H7 (cell line): ENCODE results near the gene KCTD13. TPM values are rescaled to one million over a fixed set of nuclear protein-coding genes. Genes with fewer than 3 reads are reported as not detected.

Experiments used
- DNase-seq: peaks from one replicate; pipeline ENCODE4 v3.0.0; 2012
- H3K27me3 ChIP-seq: 2 replicates; pipeline ENCODE4 v1.6.0; 2011; ENCODE audit warnings: mild to moderate bottlenecking, low read length; ENCODE audit not compliant: control insufficient read depth, insufficient read depth
- H3K36me3 ChIP-seq: replicated peaks from 2 replicates; pipeline ENCODE4 v1.5.1; 2011; ENCODE audit warnings: low read length; ENCODE audit not compliant: control insufficient read depth, insufficient read depth
- H3K4me3 ChIP-seq: 2 replicates; pipeline ENCODE4 v1.5.1; 2011; ENCODE audit warnings: low read depth, mild to moderate bottlenecking, control low read depth, low read length, moderate library complexity; ENCODE audit not compliant: insufficient read depth
- total RNA-seq: library from RNA; depleted of rRNA; stranded (reverse); fragments of >200 nt; shearing (Covaris generic); gene quantifications from 2 replicates; pipeline ENCODE4 v1.2.3, GENCODE V29; 2014

The KCTD13 gene
- total RNA-seq, 1 experiment from 2014 or later, result 8.3 TPM

- H3K4me3 ChIP-seq, result no peak overlapping the region
- DNase-seq, result no peak
- H3K27me3 ChIP-seq, result no peaks in the 10 kb centered on the region; the same call in 1 of the 2 replicates
- H3K36me3 ChIP-seq, result peaks cover 8% of the 10 kb centered on the region
These were observed 20.4 kb downstream of the KCTD13 start for GRCh38 chr16:29905668-29906067.

DNA sequence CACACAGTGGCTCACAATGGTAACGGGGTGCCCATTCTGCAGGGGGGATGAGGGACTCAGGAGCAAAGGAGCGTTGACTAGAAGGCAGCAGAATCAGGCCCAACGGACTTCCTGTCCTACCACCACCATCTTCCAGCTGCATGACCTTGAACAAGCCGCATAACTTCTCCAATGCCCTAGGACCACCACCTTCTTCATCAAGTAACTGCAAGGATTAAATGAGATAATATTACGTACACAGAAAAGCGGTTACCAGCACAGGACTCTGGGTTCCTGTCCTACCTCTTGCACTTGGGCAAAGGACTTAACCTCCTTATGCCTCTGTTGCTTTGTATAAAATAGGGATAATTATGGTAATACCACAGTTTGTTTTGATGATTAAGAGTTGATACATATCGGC, 21.1 kb downstream of the KCTD13 start:
- peaks cover 8% of the 10 kb centered on the region for H3K36me3 ChIP-seq
- no peaks in the 10 kb centered on the region; the same call in 1 of the 2 replicates for H3K27me3 ChIP-seq
- DNase-seq, result no peak
- no peak overlapping the region for H3K4me3 ChIP-seq

DNA sequence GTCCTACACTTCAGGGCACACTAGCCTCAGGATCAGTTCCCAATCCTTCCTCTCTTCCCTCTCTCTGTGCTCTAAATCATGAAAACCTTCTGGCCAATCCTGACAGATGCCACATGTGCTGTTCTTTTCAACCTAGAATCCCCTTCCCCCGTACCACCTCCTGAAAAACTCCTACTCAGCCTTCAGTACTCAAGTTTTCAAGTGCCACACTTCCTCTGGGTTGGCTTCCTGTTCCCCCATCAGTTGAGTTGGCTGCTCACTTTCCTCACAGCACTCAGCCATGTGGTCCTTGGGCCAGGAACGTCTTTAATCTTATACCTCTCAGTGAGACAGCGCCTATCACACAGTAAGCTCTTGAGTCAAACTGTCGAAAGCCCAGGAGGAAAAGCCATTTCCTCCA, 22.4 kb downstream of the KCTD13 start:
- H3K4me3 ChIP-seq, result no peak overlapping the region
- no peak for DNase-seq
- H3K27me3 ChIP-seq, result no peaks in the 10 kb centered on the region; the same call in 1 of the 2 replicates
- peaks cover 8% of the 10 kb centered on the region for H3K36me3 ChIP-seq

- Histone ChIP-seq H3K27me3 (no peaks in the 10 kb centered on the region; the same call in 1 of the 2 replicates), H3K4me3 (peak overlapping the region; percentile 80), H3K36me3 (peaks cover 8% of the 10 kb centered on the region)
- DNase-seq, result no peak
These were observed 24.4 kb downstream of the KCTD13 start for GRCh38 chr16:29901607-29901945.

DNA sequence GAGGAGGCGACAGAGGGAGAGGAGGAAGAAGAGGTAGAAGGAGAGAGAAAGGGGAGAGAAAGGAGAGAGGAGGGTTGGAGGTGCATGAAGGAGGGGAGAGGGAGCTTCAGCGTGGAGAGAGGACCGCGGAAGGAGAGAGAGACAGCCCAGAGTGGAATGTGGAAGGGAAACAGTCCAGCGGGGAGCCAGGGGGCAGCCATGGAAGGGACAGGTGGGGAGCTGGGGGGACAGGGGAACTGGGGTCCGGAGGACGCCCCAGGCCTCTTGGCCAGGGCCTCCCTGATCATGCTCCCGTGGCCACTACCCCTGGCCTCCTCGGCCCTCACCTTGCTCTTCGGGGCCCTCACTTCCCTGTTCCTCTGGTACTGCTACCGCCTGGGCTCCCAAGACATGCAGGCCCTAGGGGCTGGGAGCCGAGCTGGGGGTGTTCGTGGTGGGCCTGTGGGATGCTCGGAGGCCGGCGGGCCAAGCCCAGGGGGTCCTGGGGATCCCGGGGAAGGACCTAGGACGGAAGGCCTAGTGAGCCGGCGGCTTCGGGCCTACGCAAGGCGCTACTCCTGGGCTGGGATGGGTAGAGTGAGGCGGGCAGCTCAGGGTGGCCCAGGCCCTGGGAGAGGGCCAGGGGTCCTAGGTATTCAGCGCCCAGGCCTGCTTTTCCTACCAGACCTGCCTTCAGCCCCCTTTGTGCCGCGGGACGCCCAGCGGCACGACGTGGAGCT, 25.0 kb downstream of the KCTD13 start:
- peaks cover 8% of the 10 kb centered on the region for H3K36me3 ChIP-seq
- H3K4me3 ChIP-seq, result peak overlapping the region; percentile 80
- no peaks in the 10 kb centered on the region; the same call in 1 of the 2 replicates for H3K27me3 ChIP-seq
- peak; percentile 76 for DNase-seq

DNA sequence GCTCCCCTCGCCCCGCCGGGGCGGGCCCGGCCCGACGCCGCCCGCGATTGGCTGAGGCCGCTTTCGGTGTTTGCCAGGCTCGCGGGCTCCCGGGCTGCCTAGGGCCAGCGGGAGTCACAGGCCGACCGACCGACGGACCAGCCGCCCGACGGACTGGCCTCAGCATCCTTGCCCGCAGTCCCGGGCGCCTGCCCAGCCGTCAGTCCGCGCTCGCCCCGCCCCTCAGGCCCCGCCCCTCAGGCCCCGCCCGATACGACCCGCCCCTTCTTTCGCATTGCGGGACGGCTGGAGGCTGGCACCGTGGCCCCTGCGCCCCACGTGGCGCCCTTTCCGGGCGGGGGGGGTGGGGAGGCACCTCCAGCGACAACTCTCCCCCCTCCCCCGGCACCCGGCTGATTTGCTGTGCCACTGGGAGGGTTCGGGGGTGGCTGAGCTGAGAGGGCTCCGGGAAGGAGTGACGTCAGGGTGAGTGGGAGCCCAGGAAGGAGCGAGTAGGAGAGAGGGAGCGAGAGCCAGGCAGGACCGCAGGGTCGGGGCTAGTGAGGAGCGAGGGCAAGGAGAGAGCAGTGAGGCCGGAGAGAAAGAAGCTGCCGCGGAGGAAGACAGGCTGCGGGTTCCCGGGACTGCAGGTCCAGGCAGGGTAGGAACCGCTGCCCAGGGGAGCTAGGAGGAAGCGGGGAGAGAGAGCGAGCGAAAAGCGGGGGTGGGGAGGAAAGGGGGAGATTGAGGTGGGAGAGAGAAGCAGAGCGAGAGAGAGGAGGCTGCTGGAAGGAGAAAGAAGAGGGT, 25.7 kb downstream of the KCTD13 start, which contains the start of gene ASPHD1:
Gene ASPHD1, plus strand, starts transcription at position 387 of the 786 bp plus-strand sequence. CDS start 484 bp downstream, outside the sequence.
- H3K4me3 ChIP-seq, result peak within 1 kb of the TSS; percentile 80
- H3K27me3 ChIP-seq, result no peaks in the 10 kb centered on the region; the same call in 1 of the 2 replicates
- peak; percentile 97 for DNase-seq
- H3K36me3 ChIP-seq, result peaks cover 9% of the 10 kb centered on the region

GRCh38 chr16:29899516-29900101, 26.4 kb downstream of the KCTD13 start, which contains the start of gene SEZ6L2:
Gene SEZ6L2, minus strand, starts transcription at chr16:29899550. Its CDS starts 531 bp downstream, at chr16:29899019.
- DNase-seq, result peak; percentile 97
- peak within 1 kb of the TSS; percentile 80 for H3K4me3 ChIP-seq
- no peaks in the 10 kb centered on the region; the same call in 1 of the 2 replicates for H3K27me3 ChIP-seq
- peaks cover 6% of the 10 kb centered on the region for H3K36me3 ChIP-seq

DNA sequence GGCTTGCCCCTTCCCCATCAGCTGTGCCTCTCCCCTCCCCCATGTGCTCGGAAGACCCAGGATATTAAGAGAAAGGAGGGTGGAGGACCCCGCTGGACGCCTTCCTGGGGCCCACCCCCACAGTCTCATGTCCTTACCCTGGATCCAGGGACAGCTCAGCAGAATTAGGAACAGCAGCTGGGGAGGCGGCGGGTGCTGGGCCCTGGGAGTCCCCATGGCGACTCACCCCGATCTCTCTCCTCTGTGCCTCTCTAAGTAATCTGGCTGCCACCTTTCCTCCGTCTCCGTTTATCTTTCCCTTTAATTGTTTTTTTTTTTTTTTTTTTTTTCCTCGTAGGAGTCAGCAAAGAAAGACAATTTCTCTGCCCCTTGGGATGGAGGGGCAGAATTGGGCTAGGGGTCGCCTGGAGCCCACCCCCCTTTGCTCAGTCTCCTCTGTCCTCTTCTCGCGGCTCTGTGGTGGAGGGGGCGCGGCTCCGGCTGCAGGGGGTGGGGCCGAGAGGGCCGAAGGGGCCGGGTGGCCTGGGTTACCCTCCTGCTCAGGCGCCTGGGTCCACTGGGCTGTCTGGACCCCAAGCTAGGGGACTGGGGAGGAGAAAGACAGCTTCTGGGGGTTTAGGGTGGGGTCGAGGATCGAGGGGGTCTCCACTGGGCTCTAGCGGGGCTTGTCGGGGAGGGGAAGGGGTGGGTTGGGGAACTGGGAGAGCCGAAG, 27.1 kb downstream of the KCTD13 start:
- peak overlapping the region; percentile 80 for H3K4me3 ChIP-seq
- DNase-seq, result peak; percentile 96
- H3K36me3 ChIP-seq, result peaks cover 6% of the 10 kb centered on the region
- no peaks in the 10 kb centered on the region; the same call in 1 of the 2 replicates for H3K27me3 ChIP-seq

DNA sequence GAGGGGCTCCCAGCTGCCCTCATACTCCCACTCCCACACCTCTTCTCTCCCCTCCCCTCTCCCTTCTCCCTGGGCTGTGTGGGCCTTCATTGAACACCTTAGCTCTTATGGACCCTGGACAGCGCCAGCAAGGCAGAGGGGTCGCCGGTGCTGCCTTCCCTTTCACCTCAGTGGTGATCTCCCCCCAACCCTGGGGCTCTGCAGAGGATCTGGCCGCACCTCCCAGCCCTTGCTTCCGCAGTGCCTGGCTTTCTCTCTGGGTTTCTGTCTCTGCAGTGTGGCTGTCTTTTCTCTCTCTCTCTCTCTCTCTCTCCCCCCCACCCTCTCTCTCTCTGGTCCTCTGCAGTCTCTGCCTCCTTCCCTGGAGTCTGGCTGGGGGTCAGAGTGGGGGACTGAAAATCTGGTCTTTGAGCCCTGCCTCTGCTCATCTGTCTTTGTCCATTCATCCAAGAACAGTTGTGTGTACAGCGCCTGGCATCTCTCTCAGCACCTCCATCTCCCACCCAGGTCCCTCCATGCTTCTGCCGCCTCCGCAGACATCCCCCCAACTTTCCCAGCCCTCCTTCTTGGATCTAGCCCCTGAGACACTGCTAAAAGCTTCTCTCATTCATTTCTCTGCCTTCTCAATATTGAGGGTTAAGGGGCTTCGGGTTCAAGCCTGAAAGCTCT, 27.8 kb downstream of the KCTD13 start:
- Histone ChIP-seq H3K27me3 (no peaks in the 10 kb centered on the region; the same call in 1 of the 2 replicates), H3K36me3 (peaks cover 1% of the 10 kb centered on the region), H3K4me3 (peak overlapping the region; percentile 80)
- DNase-seq, result peak; percentile 71

DNA sequence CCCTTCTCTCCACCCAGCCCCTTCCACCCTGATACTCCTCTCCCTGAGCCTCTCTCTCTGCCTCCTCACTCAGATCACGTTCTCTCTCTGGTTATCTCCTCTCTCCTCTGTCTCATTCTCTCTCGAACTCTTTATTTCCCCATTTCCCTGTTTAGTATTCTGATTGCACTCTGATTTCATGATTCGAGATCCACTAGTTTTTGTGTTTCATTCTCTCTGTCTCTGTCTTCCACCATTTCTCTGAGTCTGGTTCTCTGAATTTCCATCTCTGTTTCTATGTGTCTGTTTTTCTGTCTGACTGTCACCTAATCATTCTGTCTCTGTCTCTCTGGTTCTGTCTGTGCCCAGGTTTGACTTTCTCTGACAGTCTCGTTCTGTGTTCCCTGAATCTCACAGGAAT, 28.7 kb downstream of the KCTD13 start:
- H3K36me3 ChIP-seq, result peaks cover 1% of the 10 kb centered on the region
- DNase-seq, result no peak
- H3K27me3 ChIP-seq, result no peaks in the 10 kb centered on the region; the same call in 1 of the 2 replicates
- H3K4me3 ChIP-seq, result no peak overlapping the region

DNA sequence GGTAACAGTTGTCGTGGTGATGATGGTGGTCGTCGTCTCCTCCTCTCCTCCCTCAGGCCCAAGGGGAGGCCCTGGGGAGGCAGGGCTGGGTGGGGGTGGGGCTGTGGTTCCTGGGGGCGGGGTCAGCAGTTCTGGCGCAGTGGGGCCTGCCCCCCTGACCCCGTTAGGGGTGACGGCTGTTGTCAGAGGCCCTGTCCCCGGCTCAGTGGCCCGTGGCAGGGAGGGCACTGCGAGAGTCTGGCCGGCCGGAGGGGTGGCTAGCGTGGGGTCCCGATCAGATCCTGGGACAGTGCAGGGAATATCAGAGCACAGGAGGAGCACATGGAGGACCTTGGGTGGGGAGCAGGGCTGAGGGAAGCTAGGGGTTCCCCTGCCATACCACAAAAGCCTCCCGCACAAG, 29.2 kb downstream of the KCTD13 start:
- Histone ChIP-seq H3K36me3 (peaks cover 1% of the 10 kb centered on the region), H3K4me3 (no peak overlapping the region), H3K27me3 (no peaks in the 10 kb centered on the region; the same call in 1 of the 2 replicates)
- peak; percentile 61 for DNase-seq

DNA sequence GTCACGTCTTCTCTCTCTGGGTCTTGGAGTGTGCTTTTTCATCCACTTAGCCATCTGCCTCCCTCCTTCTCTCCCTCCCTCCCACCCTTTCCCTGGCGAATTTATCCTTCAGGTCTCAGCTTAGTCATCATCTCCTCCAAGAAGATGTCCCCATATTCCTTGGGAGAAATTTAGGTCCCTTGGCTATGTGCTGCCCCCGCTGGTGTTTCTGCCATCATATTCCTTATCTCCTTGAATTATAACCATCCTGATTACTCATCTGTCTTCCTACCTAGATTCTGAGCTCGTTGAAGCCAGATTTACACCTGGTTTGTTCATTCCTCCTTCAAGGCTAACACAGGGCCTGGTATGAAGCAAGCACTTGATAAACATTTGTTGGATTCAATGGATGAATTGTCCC, 31.7 kb downstream of the KCTD13 start:
- no peaks in the 10 kb centered on the region for H3K27me3 ChIP-seq
- peaks cover 1% of the 10 kb centered on the region for H3K36me3 ChIP-seq
- no peak overlapping the region for H3K4me3 ChIP-seq
- no peak for DNase-seq

DNA sequence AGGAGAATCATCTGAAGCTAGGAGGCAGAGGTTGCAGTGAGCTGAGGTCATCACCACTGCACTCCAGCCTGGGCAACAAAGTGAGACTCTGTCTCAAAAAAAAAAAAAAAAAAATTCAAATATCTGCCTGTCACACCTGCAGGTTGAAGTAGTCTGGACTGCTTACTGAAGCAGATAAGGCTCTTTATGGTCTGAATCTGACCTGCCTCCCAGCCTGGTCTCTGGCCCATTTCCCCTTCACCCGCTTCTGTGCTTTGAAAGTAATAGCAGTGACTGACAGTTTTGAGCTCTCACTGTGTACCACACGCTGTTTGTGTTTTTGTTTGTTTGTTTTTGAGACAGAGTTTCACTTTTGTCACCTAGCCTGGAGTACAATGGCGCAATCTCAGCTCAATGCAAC, 32.5 kb downstream of the KCTD13 start:
- H3K27me3 ChIP-seq, result no peaks in the 10 kb centered on the region
- H3K4me3 ChIP-seq, result no peak overlapping the region
- H3K36me3 ChIP-seq, result peaks cover 1% of the 10 kb centered on the region
- DNase-seq, result no peak

DNA sequence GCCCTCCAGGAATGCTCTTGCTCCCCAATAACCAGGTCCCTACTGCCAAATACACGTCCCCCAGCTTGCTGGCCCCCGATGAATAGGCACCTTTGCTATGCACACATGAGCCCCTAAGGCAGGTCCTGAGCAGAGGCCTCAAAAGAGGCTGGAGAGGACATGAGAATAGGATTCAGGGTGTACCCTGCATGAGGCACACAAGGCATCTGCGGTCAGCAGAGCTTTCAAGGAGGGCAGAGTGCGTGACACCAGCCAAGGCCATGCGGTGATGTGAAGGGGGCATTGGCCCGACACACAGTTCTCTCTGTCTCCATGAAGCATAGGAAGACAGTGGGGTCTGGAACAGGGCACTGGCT, 33.6 kb downstream of the KCTD13 start:
- H3K36me3 ChIP-seq, result peaks cover 1% of the 10 kb centered on the region
- no peak overlapping the region for H3K4me3 ChIP-seq
- H3K27me3 ChIP-seq, result no peaks in the 10 kb centered on the region
- no peak for DNase-seq
